Effector memory CD8-positive, alpha-beta T cell (primary cell): Measurements from ENCODE around the gene FAM83F.
"Not testable (repeated sequence)": the region's sequence is repeated elsewhere in the genome, so short reads cannot be mapped to it uniquely, and the experiment has no call there.

Experiments
- ATAC-seq: fragments of 150-1000 bp; cut with Tn5 transposase; replicated peaks from 2 replicates; pipeline ENCODE4 v1.10.0; 2021; ENCODE audit warnings: mild to moderate bottlenecking, moderate library complexity
- DNase-seq, 3 experiments: peaks; one replicate each; pipeline ENCODE4 v3.0.0; 2021
- H3K27ac Mint-ChIP-seq, 2 donors: one replicate each; pipeline ENCODE4 v1.8.0; 2022; ENCODE audit warnings: mild to moderate bottlenecking in 2 of 2, mixed read lengths in 2 of 2, moderate library complexity in 2 of 2
- H3K27me3 Mint-ChIP-seq, 2 donors: one replicate each; pipeline ENCODE4 v1.8.0; 2022; ENCODE audit warnings: mixed read lengths in 2 of 2
- H3K36me3 Mint-ChIP-seq: one replicate; pipeline ENCODE4 v1.8.0; 2022; ENCODE audit warnings: mild to moderate bottlenecking, moderate library complexity, mixed read lengths; ENCODE audit not compliant: insufficient read depth
- H3K4me1 Mint-ChIP-seq, 2 donors: one replicate each; pipeline ENCODE4 v1.8.0; 2022; ENCODE audit warnings: low read depth in 2 of 2, mixed read lengths in 2 of 2
- H3K4me3 Mint-ChIP-seq, 2 donors: one replicate each; pipeline ENCODE4 v1.8.0; 2022; ENCODE audit warnings: mild to moderate bottlenecking in 2 of 2, mixed read lengths in 2 of 2, moderate library complexity in 2 of 2
- H3K9me3 Mint-ChIP-seq, 2 donors: one replicate each; pipeline ENCODE4 v1.8.0; 2022; ENCODE audit warnings: mixed read lengths in 2 of 2

Gene FAM83F

DNA sequence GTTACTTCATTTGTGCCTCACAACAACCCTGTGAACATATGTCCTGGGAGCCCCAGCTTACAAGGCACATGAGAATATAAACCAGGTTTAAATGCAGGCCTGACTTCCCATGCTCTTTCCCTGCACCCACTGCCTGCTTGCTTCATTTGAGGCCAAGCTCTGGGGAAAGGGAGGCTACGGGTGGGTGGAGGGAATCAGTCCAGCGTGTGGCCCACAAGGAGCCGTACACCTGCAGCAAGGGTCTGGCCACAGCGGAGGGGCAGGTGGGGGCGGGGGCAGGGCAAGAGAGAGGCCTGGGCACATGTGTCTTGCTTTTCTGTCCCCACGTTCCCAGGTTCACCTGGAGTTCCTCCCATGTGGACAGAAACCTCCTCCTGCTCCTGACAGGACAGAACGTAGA, 26.2 kb downstream of the FAM83F start:
- DNase-seq (no peak), ATAC-seq (no peak)
- H3K27me3 Mint-ChIP-seq, result peaks cover 0 to 10% of the 10 kb centered on the region in 2 donors
- H3K4me3 Mint-ChIP-seq, result no peak overlapping the region
- H3K9me3 Mint-ChIP-seq, result no peaks in the 10 kb centered on the region
- no peak overlapping the region for H3K27ac Mint-ChIP-seq
- H3K4me1 Mint-ChIP-seq, result no peaks in the 10 kb centered on the region
- H3K36me3 Mint-ChIP-seq, result peaks cover 6% of the 10 kb centered on the region

DNA sequence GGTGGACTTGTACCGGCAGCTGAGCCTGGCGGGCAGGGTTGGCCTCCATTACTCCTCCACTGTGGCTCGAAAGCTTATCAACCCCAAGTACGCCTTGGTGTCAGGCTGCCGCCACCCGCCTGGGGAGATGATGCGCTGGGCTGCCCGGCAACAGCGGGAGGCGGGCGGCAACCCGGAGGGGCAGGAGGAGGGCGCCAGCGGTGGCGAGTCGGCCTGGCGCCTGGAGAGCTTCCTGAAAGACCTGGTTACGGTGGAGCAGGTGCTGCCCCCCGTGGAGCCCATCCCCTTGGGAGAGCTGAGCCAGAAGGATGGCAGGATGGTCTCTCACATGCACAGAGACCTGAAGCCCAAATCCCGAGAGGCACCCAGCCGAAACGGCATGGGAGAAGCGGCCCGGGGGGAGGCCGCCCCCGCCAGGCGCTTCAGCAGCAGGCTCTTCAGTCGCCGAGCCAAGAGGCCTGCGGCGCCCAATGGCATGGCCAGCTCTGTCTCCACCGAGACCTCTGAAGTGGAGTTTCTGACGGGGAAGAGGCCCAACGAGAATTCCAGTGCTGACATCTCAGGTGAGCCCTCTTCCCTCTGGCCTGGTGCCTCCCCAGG, 26.7 kb downstream of the FAM83F start:
- no peak for ATAC-seq
- Mint-ChIP-seq H3K27ac (no peak overlapping the region), H3K36me3 (peaks cover 6% of the 10 kb centered on the region), H3K4me1 (no peaks in the 10 kb centered on the region), H3K9me3 (no peaks in the 10 kb centered on the region), H3K4me3 (no peak overlapping the region), H3K27me3 (peaks cover 0 to 9% of the 10 kb centered on the region in 2 donors)
- DNase-seq, result no peak

DNA sequence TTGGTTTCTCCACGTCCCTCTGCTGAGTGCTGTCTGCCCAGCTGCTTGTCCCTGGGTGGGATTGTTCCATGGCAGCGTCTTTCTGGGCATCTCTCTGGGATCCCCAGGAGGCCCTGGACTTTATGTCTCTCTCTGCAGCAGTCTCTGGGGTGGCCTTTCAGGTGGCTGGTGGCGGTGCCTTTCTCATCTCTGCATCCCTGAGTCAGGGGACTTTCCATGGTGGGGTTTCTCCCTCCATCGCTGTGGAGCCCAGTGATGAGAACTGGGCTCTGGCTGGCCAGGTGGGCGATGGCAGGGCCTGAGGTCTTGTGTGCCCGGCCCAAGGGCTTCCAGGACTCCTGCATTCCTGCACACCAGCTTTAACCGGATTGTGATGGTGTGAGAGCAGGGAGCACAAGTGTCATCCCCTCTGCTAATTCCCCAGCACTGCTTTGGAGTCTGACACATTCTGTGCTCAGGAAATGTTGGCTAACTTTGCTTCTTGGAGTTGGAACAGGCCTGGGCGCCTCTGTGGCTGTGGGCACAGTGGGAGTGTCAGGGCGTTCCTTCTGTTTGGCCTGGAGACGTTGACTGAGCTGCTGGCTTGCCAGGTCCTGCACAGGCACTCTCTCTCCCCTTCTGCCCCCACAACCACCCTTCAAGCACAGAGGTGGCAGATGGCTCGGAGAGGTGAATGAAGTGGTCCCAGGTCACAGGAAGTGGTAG, 27.9 kb downstream of the FAM83F start:
- H3K4me1 Mint-ChIP-seq, result no peaks in the 10 kb centered on the region
- no peak overlapping the region for H3K4me3 Mint-ChIP-seq
- H3K36me3 Mint-ChIP-seq, result peaks cover 6% of the 10 kb centered on the region
- H3K27ac Mint-ChIP-seq, result no peak overlapping the region
- DNase-seq, result no peak
- peaks cover 0 to 9% of the 10 kb centered on the region in 2 donors for H3K27me3 Mint-ChIP-seq
- no peak for ATAC-seq
- H3K9me3 Mint-ChIP-seq, result no peaks in the 10 kb centered on the region

DNA sequence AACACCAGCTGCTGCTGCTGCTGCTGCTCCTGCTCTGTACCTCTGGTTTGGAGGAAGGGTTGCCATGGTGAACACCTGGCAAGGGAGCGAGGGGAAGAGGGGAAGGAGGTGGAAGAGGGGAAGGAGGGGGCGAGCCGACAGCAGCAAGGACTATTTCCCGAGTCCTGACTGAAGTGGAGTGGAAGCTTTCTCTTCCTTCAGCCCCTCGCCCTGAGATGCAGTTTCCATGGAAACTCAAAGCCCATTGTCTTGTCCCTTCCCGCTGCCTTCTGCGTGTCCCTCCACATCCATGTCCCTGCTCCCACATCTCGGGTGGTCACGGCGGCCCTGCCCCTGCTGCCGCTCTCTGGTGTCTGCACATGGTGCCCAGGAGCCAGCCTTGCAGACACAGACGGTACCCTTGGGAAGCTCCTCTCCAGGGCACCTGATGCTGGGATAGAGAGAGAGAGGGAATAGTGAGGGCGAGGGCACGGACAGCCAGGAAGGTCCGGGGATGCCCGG, 28.6 kb downstream of the FAM83F start:
- H3K36me3 Mint-ChIP-seq, result peaks cover 6% of the 10 kb centered on the region
- H3K27ac Mint-ChIP-seq, result no peak overlapping the region
- no peak overlapping the region for H3K4me3 Mint-ChIP-seq
- peaks cover 0 to 9% of the 10 kb centered on the region in 2 donors for H3K27me3 Mint-ChIP-seq
- no peaks in the 10 kb centered on the region for H3K9me3 Mint-ChIP-seq
- ATAC-seq (no peak), DNase-seq (no peak)
- peaks cover 0 to 1% of the 10 kb centered on the region in 2 donors for H3K4me1 Mint-ChIP-seq

DNA sequence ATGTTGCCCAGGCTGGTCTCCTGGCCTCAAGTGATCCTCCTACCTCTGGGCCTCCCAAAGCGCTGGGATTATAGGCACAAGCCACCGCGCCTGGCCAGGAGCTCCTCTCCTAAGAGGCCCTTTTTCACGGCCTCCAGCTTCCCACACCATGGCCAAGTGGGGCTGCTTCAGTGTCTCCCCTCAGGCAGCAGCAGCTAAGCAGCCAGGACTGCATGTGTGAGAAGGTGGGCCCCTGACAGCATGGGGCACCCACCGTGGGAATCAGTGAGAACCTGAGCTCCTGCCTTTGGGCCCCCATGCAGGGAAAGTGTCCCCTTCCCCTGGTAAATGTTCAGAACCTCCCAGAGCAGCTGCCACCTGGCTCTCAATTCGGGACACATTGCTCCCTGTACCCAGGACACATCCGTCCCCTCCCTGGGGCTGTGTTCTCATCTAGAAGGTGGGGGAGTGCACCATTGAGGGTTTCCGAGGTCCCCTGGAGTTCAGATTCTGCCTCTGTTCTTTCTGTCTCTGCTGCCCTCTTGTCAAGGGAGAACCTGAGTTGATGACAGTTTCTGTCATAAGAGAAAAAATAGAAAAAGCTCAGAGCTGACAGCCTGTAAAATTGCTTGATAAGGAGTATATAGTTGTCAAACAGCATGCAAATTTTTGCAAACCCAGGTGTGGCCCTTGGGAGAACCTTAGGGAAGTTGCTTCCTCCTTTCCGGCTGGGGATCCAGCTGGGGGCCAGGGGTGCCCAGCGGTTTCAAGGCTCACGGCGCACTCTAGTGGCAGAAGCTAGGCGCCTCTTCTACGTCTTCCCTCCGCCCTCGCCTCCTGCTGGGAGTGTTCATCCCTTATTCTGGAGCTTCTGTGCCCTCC, 29.7 kb downstream of the FAM83F start:
- H3K4me3 Mint-ChIP-seq, result no peak overlapping the region
- peaks cover 3% of the 10 kb centered on the region for H3K36me3 Mint-ChIP-seq
- peak; percentile 64 for ATAC-seq
- DNase-seq, result peak; percentile 45 to 47 (median 46)
- no peaks in the 10 kb centered on the region for H3K27me3 Mint-ChIP-seq
- H3K4me1 Mint-ChIP-seq, result peaks cover 0 to 2% of the 10 kb centered on the region in 2 donors
- H3K27ac Mint-ChIP-seq, result peak overlapping the region in 1 of 2 donors; percentile 44
- H3K9me3 Mint-ChIP-seq, result no peaks in the 10 kb centered on the region

DNA sequence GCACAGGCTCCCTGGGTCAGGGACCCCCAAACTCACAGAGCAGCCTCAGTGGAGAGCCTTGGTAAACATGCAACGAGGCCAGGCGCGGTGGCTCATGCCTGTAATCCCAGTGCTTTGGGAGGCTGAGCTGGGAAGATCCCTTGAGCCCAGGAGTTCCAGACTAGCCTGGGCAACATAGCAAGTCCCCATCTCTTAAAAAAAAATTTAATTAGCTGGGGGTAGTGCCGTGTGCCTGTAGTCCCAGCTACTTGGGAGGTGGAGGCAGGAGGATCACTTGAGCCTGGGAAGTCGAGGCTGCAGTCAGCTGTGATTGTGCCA, 30.3 kb downstream of the FAM83F start:
- not testable (repeated sequence) for H3K27me3 Mint-ChIP-seq, H3K9me3 Mint-ChIP-seq, H3K27ac Mint-ChIP-seq, DNase-seq, ATAC-seq, H3K36me3 Mint-ChIP-seq, H3K4me1 Mint-ChIP-seq, H3K4me3 Mint-ChIP-seq

DNA sequence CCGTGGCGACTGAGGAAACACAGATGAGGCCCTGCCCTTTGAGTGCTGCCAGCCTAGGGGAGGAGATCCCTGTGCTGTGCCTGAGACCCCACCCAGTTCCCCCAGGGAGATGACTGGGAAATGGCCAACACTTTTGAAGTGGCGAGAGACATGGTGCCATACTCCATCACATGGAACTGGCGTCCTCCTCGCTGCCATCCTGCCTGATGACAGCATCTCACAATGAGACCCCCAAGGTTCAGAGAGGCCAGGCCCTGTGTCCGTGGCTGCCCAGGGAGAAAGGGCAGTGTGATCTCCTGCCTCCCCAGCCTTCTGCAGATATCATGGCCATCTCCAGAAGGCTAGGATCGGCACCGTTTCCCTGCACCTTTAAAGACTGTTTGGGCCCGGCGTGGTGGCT, 31.1 kb downstream of the FAM83F start:
- no peaks in the 10 kb centered on the region for H3K27me3 Mint-ChIP-seq
- no peak for DNase-seq
- no peak overlapping the region for H3K4me3 Mint-ChIP-seq
- H3K36me3 Mint-ChIP-seq, result no peaks in the 10 kb centered on the region
- H3K27ac Mint-ChIP-seq, result no peak overlapping the region
- peaks cover 2 to 4% of the 10 kb centered on the region in 2 donors for H3K4me1 Mint-ChIP-seq
- H3K9me3 Mint-ChIP-seq, result no peaks in the 10 kb centered on the region
- no peak for ATAC-seq

DNA sequence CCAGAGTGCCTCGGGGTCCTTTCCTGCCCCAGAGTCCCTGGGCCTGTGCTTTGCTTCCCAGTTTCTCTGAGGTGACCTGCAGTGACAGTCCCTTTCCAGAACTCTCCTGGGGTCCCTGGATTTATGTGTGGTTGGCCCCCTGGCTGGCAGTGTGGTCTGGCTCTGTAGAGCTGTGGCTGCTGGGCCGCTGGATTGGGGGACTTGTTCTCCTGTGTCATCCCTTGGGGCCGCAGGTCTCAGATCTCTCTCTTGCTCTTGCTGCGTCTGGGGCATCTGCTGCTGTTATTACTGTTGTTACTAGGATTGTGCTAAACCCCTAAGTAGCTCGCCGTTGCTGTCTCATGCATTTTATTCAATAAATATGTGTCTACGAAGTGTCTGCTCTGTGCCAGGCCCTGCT, 31.9 kb downstream of the FAM83F start:
- DNase-seq, result no peak
- no peak for ATAC-seq
- no peaks in the 10 kb centered on the region for H3K36me3 Mint-ChIP-seq
- H3K9me3 Mint-ChIP-seq, result no peaks in the 10 kb centered on the region
- H3K4me3 Mint-ChIP-seq, result no peak overlapping the region
- H3K27ac Mint-ChIP-seq, result no peak overlapping the region
- H3K27me3 Mint-ChIP-seq, result no peaks in the 10 kb centered on the region
- H3K4me1 Mint-ChIP-seq, result peaks cover 4% of the 10 kb centered on the region in 2 donors

DNA sequence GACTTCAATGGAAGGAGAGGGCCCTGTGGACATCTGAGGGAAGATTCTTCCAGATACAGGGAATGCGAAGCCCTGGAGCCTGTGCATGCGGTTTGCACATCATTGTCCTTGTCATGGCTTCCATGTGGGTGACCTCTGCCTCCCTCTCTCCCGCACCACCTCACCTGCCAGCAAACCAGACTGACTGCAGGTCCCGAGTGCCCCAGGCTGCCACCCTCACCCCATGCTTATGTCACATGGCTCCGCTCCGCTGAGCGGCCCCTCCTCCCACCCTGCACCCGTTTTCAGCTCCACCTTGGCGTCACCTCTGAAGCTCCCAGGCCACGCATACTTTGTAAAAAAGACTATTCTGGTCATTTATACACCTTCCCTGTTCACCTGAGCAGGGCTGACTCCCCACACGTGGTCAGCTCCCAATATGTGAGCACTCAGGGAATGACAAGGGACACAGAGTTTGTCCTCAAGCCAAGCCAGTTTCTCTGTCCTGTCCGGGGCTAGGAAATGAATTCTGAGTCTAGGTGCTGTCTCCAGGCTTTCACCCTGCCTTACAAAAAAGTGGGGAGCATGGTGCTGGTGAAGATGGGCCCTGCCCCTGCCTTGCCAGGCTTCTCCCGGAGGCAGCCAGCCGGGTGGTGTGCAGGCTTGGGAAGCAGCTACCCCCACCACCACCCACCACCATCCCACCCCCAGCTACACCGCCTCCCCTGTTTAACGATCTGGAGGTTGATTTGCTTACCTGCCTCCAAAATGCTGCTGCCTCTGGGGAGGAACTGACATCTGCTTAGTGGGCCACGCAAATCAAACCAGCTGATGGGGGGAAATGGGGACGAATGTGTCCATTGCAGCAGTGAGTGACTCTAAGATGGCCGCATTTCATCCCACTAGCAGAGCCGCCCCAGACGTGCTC, 32.7 kb downstream of the FAM83F start:
- Mint-ChIP-seq H3K4me3 (no peak overlapping the region), H3K36me3 (no peaks in the 10 kb centered on the region), H3K4me1 (peaks cover 4% of the 10 kb centered on the region in 2 donors), H3K27me3 (no peaks in the 10 kb centered on the region), H3K27ac (no peak overlapping the region), H3K9me3 (no peaks in the 10 kb centered on the region)
- ATAC-seq, result no peak
- DNase-seq, result no peak

DNA sequence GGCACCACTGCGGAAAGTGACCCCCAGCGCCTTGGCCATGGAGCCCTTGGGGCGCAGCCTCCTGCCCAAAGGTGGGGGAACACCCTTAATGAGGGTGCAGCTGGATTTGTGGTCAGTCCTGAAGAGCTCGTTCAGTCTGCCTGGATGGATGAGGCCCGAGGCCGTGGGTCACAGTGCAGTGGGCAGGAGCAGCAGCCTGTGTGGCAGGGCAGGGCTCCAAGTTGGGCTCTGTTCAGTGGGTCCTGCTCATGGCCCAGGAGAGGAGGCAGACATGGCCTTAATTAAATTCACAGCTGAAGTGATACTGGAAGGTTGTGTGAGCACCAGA, 33.3 kb downstream of the FAM83F start:
- Mint-ChIP-seq H3K4me3 (no peak overlapping the region), H3K27ac (no peak overlapping the region), H3K27me3 (no peaks in the 10 kb centered on the region), H3K4me1 (peaks cover 4% of the 10 kb centered on the region in 2 donors), H3K9me3 (no peaks in the 10 kb centered on the region), H3K36me3 (no peaks in the 10 kb centered on the region)
- no peak for ATAC-seq
- DNase-seq, result no peak

DNA sequence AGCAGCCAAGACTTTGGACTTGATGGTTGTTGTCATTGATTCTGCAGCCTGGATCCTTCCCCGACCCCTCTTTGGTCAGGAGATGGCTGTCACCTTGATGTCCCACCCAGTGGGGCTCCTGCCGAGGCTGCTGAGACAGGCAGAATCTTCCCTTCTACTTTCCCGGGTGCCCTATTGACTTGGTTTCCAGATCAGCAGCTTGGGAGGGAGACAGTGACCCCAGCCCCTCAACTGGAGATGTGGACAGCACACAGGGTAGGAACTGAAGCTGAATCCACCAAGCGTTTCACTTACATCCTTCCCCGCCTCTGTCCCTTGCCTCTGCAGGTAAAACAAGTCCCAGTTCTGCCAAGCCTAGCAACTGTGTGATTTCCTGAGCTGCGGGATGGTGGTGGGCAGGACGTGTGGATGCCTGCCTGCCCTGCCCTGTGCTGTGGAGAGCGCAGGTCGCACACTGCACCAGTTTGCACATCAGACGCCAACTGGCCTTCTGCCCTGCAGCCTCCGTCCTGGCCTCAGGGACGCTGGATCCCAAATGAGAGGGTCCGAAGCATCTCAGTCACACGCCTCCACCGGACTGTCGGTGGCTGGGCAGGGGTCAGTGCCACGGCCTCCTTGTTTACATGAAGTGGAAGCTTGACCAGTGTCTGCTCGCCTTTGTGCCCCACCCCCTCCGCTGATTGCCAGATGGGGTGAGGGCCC, 34.6 kb downstream of the FAM83F start:
- Mint-ChIP-seq H3K4me1 (peaks cover 4% of the 10 kb centered on the region in 2 donors), H3K36me3 (no peaks in the 10 kb centered on the region), H3K4me3 (no peak overlapping the region), H3K27me3 (peaks cover 0 to 10% of the 10 kb centered on the region in 2 donors), H3K27ac (no peak overlapping the region), H3K9me3 (no peaks in the 10 kb centered on the region)
- ATAC-seq, result no peak
- no peak for DNase-seq

DNA sequence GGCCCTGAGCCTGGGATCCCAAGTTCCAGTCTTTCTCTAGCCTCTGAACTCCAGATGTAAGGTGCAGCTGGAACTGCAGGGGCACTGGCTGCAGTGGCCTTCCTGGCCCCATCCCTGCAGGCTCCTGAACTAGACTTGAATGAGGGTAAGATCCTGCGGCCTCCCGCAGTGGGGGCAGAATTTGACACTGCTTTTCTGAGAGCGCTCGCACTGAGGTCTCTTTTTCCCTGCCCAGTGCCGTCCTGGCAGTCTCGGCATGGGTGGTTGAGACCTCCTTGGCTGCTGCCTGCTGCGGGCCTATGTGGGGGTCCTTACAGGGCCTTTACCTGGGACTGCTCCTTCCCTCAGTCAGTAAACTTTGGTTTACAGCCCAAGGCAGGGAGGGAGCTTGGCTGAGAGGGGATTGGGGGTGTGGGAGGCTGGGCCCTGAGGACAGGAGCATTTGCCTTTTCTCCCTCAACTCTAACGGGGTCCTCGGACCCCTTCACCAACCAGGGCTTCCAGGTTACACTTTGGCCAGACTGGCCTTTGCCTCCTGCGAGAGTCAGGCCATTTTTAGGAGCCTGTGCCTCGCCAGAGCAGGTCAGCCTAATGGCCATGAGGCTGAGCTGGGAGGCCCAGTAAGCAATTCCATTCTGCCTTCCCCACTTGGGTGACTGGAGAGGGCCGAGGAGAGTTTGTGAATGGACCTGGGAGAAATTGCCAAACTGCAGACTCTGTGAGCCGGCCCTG, 35.4 kb downstream of the FAM83F start:
- Mint-ChIP-seq H3K27me3 (peaks cover 0 to 19% of the 10 kb centered on the region in 2 donors), H3K36me3 (no peaks in the 10 kb centered on the region), H3K4me1 (peaks cover 4% of the 10 kb centered on the region in 2 donors), H3K4me3 (no peak overlapping the region), H3K27ac (no peak overlapping the region), H3K9me3 (no peaks in the 10 kb centered on the region)
- DNase-seq (no peak), ATAC-seq (no peak)
